COLO668 (cell line): ENCODE data around the gene SPRR4.
"Not testable (repeated sequence)": the region's sequence is repeated elsewhere in the genome, so short reads cannot be mapped to it uniquely, and the experiment has no call there.

ENCODE experiments used
- DNase-seq: peaks from one replicate; lab custom pipeline; 2025; ENCODE audit not compliant: unreplicated experiment; lab: John Stamatoyannopoulos, UW

SPRR4 gene

DNA sequence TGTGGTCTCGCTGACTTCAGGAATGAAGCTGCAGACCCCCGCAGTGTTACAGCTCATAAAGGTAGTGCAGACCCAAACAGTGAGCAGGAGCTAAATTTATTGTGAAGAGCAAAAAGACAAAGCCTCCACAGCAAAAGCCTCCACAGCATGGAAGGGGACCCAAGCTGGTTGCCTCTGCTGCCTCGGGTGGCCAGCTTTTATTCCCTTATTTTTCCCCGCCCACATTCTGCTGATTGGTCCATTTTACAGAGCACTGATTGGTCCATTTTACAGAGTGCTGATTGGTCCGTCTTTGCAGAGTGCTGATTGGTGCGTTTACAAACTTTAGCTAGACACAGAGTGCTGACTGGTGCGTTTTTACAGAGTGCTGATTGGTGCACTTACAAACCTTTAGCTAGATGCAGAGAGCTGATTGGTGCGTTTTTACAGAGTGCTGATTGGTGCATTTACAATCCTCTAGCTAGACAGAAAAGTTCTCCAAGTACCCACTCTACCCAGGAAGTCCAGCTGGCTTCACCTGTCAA, 40.8 kb downstream of the SPRR4 start:
- DNase-seq: not testable (repeated sequence)

DNA sequence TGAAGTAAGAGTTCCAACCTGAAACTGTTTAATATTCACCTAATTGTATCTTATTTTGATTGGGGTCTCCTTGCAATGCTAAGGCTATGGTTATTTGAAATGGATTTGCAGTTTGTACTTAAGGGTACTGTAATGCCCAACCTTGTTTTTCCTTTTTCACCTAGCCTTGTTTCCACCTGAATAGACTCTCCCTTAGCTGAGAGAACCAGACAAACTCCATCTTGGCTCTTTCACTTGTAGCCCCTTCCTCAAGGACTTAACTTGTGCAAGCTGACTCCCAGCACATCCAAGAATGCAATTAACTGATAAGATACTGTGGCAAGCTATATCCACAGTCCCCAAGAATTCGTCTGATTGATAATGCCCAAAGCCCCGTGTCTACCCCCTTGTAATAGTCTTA, 51.4 kb downstream of the SPRR4 start:
- DNase-seq: not testable (repeated sequence)
